ENCODE results near the gene ANKH.

- TF ChIP-seq CTCF (IDR thresholded peaks at IDR 0.05) (no peak), POLR2A (IDR thresholded peaks at IDR 0.05) (no peak)
These were observed 104.5 kb downstream of the ANKH start for GRCh38 chr5:14767053-14767452.
